Astrocyte (in vitro differentiated cells and primary cell): ENCODE results near the gene CDC26.

Experiments
- CTCF ChIP-seq: IDR thresholded peaks from 2 replicates; pipeline ENCODE4 v1.5.1; 2011; ENCODE audit warnings: low read depth, mild to moderate bottlenecking, inconsistent platforms, low read length, moderate library complexity; ENCODE audit not compliant: insufficient read depth
- EZH2 ChIP-seq: IDR thresholded peaks from 2 replicates; pipeline ENCODE4 v1.6.1; 2012; ENCODE audit warnings: mild to moderate bottlenecking, low read length, inconsistent platforms; ENCODE audit not compliant: insufficient read depth

- TF ChIP-seq CTCF = peak; percentile 80
- no peak for TF ChIP-seq EZH2
Observed at GRCh38 chr9:113274474-113275156, 757 bp downstream of the CDC26 start.
